Liver (tissue), 3 donors: ENCODE measurements around the gene NEURL3.

Source experiments
- HNF4A ChIP-seq, 2 donors: conservative IDR thresholded peaks; 2 replicates each; pipeline ENCODE4 v1.6.1; 2016; ENCODE audit warnings: antibody characterized with exemption in 2 of 2, mild to moderate bottlenecking in 2 of 2
- JUND ChIP-seq, 2 donors: IDR thresholded peaks; 2 replicates each; pipeline ENCODE4 v1.6.1; 2016; ENCODE audit warnings: antibody characterized with exemption in 2 of 2
- NR2F2 ChIP-seq: IDR thresholded peaks from 2 replicates; pipeline ENCODE4 v1.6.1; 2016; ENCODE audit warnings: antibody characterized with exemption
- RAD21 ChIP-seq, 2 donors: IDR thresholded peaks; 2 replicates each; pipeline ENCODE4 v1.6.1; 2016; ENCODE audit warnings: antibody characterized with exemption in 2 of 2, mild to moderate bottlenecking in 2 of 2
- RXRA ChIP-seq, 2 donors: IDR thresholded peaks; 2 replicates each; pipeline ENCODE4 v1.6.1; 2017 to 2018; ENCODE audit warnings: antibody characterized with exemption in 2 of 2, mild to moderate bottlenecking in 1 of 2
- SP1 ChIP-seq: IDR thresholded peaks from 2 replicates; pipeline ENCODE4 v1.6.1; 2018; ENCODE audit warnings: antibody characterized with exemption, mild to moderate bottlenecking
- YY1 ChIP-seq: IDR thresholded peaks from 2 replicates; pipeline ENCODE4 v1.6.1; 2016; ENCODE audit warnings: antibody characterized with exemption, mild to moderate bottlenecking
- TF ChIP-seq, protein P1 (sequence below): fragments of 150-350 bp; IDR thresholded peaks from 2 replicates; pipeline ENCODE4 v1.5.1; 2017; ENCODE audit warnings: improper control_type of control experiment, low read depth, low read length; ENCODE audit not compliant: missing input control
- TF ChIP-seq, protein P2 (sequence below): IDR thresholded peaks from 2 replicates; pipeline ENCODE4 v1.6.1; 2016; ENCODE audit warnings: antibody characterized with exemption
- TF ChIP-seq, protein P3 (sequence below): IDR thresholded peaks from 2 replicates; pipeline ENCODE4 v1.6.1; 2016; ENCODE audit warnings: antibody characterized with exemption, mild to moderate bottlenecking
- donor health status: healthy.
- donor health status: healthy.

DNA sequence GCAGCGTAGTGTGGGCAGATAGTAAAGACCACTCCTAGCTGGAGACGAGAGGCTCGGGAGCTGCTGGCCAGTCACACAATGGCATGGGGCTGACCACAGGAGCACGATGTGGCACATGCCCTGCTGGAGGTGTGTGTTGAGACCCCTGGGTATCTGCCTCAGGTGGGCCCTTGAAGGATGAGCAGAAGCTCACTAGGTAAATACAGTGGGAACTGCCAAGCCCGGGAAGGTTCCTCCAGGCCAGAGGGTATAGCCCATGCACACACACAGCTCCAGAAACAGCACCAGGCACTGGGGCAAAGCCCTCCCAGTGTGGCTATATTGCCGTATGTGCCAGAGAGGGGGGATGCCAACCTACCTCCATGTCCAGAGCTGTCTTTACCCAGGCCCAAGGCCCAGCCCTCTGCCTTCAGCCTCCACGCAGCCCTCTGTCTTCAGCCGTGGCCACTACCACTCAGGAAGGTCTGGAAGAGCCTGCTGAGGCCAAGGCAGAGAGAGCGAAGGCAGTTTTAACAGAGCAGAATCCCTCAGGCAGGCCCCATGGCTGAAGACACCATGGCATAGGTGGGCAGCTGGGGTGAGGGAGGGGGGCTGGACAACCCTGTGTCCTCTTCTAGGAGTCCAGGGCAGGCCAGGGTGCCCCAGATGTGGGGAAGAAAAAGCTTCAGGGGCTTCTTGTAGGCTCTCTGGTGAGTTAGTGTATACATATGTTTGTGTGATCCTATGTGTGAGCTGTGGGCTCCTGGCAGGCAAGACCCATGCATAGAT lies 24.4 kb upstream of the NEURL3 start:
- TF ChIP-seq, protein P1, sequence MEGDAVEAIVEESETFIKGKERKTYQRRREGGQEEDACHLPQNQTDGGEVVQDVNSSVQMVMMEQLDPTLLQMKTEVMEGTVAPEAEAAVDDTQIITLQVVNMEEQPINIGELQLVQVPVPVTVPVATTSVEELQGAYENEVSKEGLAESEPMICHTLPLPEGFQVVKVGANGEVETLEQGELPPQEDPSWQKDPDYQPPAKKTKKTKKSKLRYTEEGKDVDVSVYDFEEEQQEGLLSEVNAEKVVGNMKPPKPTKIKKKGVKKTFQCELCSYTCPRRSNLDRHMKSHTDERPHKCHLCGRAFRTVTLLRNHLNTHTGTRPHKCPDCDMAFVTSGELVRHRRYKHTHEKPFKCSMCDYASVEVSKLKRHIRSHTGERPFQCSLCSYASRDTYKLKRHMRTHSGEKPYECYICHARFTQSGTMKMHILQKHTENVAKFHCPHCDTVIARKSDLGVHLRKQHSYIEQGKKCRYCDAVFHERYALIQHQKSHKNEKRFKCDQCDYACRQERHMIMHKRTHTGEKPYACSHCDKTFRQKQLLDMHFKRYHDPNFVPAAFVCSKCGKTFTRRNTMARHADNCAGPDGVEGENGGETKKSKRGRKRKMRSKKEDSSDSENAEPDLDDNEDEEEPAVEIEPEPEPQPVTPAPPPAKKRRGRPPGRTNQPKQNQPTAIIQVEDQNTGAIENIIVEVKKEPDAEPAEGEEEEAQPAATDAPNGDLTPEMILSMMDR: no peak
- TF ChIP-seq JUND (IDR thresholded peaks at IDR 0.05) (no peak), HNF4A (conservative IDR thresholded peaks at IDR 0.05) (no peak), YY1 (no peak), RXRA (IDR thresholded peaks at IDR 0.05) (no peak), SP1 (no peak), NR2F2 (no peak), RAD21 (IDR thresholded peaks at IDR 0.05) (no peak)
- TF ChIP-seq, protein P2, sequence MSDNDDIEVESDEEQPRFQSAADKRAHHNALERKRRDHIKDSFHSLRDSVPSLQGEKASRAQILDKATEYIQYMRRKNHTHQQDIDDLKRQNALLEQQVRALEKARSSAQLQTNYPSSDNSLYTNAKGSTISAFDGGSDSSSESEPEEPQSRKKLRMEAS: no peak
- TF ChIP-seq, protein P3, sequence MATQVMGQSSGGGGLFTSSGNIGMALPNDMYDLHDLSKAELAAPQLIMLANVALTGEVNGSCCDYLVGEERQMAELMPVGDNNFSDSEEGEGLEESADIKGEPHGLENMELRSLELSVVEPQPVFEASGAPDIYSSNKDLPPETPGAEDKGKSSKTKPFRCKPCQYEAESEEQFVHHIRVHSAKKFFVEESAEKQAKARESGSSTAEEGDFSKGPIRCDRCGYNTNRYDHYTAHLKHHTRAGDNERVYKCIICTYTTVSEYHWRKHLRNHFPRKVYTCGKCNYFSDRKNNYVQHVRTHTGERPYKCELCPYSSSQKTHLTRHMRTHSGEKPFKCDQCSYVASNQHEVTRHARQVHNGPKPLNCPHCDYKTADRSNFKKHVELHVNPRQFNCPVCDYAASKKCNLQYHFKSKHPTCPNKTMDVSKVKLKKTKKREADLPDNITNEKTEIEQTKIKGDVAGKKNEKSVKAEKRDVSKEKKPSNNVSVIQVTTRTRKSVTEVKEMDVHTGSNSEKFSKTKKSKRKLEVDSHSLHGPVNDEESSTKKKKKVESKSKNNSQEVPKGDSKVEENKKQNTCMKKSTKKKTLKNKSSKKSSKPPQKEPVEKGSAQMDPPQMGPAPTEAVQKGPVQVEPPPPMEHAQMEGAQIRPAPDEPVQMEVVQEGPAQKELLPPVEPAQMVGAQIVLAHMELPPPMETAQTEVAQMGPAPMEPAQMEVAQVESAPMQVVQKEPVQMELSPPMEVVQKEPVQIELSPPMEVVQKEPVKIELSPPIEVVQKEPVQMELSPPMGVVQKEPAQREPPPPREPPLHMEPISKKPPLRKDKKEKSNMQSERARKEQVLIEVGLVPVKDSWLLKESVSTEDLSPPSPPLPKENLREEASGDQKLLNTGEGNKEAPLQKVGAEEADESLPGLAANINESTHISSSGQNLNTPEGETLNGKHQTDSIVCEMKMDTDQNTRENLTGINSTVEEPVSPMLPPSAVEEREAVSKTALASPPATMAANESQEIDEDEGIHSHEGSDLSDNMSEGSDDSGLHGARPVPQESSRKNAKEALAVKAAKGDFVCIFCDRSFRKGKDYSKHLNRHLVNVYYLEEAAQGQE: no peak
